NCI-H345 treated with DMSO at 0.1 percent for 48 hours (cell line): ENCODE data around the gene TOR1AIP2.

ENCODE experiments used
- DNase-seq: peaks from one replicate; lab custom pipeline; 2025; ENCODE audit not compliant: unreplicated experiment; lab: John Stamatoyannopoulos, UW

TOR1AIP2 gene

DNA sequence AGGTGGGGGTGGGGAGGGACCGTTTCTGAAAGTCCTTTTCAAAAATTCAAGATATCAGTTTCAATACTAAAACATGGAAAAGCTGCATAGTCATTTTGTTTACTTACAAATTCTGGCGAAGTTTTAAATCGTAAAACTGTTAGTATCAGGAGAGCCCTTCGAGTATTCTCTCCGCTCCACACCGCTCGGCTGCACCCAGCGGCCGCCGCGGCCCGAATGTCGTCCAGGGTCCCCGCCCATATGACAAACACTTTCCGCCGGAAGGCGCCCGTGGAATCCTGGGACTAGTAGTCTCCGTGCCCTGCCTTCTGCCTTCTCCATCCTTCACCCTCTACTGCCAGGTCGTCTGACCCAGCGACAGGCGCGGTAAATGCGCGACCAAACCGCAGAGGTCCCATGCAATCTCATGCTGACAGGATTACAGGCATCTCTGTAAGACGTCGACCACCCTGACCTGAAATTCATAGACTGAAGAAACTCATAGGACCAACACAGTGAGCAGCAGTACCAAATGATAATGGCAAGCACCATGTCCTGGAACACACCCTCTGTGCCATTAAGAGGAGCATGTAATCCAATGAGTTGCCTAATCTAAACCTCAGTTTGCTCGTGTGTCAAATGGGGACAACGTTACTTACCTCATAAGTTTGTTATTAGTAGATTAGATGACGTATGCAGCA is at the start of gene TOR1AIP2:
TOR1AIP2 (minus strand) TSS at position 218 of the 680 bp plus-strand sequence. CDS start 25,138 bp downstream, outside the sequence.
- peak; percentile 81 for DNase-seq

DNA sequence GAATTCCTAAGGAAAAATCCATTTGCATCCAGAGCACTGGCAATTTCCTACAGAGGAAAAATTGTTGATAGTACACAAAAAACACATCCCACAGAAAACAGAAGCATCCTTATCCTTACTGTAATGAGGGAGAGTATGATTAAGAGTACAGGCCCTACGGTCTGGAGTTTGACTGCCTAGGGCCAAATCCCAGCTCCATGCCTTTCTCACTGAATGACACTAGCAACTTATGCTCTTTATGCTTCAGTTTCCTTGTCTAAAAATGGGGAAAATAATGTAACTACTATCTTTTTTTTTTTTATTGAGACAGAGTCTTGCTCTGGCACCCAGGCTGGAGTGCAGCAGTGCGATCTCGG is 49.2 kb upstream of the TOR1AIP2 start:
- no peak for DNase-seq

DNA sequence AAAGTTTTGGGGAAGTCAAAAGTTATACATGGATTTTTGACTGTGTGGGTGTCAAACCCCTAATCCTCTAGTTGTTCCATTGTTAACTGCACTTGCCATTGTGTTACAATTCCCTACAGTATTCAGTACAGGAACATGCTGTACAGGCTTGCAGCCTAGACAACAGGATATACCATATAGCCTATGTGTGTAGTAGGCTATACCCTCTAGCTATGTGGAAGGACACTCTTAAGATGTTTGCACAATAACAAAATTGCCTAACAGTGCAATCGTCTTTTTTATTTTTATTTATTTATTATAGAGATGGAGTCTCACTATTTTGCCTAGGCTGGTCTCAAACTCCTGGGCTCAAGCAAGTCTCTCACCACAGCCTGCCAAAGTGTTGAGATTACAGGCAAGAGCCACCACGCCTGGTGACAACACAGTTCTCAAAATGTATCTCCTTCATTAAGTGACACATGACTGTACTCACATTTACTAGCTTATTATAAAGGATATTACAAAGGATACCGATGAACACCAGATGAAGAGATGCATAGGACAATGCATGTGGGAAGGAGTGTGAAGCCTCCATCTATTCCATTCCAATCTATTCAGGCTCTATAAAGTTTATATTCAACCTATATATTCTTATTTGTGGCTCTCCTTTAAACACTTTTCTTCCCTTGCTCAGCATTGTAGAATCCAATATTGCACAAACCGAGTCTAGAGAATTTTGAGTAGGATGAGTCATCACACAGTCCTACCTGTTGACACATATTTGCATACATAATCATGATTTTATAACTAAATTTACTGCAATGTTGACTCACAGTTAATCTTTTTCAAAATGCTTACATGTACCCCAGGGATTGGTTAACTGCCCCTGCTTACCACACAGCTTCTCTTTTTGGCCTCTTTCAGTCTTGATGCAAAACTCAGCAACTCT is 48.6 kb upstream of the TOR1AIP2 start:
- no peak for DNase-seq

DNA sequence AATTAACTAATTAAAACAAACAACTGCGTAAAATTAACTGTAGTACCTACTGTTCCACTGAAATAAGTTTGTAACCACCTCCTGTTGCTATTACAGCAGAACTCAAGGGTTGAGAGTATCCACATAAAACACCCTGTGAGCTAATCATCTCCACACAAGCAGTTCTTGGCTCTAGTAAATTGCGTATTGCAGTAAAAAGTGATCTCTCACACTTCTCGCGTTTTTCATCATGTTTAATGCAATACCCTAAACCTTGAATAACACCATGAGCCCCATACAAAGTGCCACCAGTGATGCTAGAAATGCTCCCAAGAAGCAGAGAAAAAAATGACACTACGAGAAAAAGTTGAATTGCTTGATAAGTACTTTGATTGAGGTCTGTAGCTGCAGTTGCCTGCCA is 47.7 kb upstream of the TOR1AIP2 start:
- DNase-seq, result no peak

DNA sequence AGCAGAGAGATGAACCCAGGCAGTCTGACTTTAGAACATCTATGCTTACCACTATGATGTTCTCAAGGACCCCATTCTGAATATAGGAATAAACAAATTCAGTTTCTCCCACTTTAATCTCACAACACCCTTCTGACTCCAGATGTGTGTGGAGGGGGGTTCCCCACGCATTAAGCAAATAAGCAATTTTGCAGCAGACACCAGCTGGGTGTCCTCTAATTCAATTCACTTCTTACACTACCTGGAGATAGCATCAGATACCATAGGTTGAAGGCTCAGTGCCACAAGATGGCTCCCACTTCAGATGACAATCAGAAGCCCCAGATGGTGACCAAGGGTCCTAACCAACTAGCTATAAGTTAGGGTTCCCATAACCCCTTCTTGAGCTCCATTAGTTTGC is 46.7 kb upstream of the TOR1AIP2 start:
- DNase-seq, result no peak

DNA sequence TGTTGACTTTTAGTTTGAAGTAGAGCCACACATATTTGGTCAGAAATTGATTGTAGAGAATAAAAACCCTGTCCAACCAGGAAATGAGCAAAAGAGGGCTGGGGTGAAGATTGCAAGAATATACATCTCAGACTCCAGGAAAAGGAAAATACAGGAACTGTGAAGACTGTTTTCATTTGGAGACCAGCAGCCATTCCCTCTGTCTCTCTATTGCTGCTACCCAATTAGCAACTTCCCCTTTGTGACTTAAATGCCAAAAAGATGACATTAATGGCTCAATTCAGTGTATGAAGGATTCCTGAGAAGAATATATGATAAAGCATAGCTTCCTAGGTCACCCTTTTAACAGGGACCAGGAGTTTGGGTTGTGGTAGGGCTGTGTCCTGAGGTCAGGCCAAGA is 45.4 kb upstream of the TOR1AIP2 start:
- DNase-seq, result no peak

DNA sequence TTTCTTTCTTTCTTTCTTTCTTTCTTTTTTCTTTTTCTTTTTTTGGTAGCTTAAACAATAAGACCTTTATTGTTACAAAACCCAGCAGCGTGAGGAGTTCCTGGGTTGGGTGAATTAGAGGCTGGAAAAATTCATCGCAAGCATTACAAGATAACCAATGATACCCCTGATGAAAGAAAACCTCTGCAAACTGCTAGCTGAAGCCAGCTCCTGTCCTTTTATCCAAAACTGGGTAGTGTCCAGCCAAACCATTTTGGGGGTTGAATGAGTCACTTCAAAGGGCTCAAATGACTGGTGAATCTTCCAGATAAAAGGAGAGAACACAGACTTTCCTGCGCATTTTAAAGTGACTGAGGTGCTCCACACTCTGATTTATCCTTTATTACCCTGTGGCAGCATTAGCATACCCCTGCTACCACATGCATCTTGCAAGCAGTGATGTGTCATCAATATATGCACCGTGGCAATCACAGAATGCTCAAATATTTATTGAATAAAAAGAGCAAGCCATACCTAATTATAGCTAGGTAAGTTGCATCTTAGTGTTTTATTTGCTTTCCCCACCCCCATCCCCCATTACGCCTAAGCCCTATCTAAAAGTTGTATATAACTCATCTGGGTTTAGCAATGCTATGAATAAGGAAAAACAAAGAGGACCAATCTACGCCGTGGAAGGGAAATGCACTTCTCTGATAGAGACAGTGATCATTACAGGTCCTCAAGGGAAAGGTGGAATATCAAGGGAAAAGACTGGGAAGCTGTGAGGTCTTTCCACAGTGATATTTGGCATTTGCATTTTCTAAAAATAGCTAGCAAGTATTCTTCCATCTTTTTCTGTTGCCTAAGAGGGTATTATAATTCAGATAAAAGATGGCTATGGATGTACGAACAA is 44.6 kb upstream of the TOR1AIP2 start:
- DNase-seq, result no peak

DNA sequence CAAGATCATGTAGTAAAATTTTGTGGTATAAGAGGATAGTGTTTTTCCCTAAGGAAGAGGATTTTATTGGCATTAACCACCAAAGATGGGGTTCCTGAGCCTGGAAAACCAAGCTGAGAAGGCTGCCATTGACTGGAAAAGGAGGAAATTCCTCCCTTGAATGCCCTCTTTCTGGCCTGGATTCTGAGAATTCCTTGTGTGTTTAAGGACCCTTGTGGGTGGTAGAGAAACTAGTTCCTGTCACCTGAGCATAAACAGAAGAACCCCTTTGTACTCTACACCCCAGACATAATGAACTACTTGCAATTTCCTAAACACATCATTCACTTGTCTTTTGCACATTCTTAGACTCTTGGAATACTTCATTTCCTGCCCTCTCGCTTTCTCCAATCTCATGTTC is 43.9 kb upstream of the TOR1AIP2 start:
- DNase-seq, result no peak

DNA sequence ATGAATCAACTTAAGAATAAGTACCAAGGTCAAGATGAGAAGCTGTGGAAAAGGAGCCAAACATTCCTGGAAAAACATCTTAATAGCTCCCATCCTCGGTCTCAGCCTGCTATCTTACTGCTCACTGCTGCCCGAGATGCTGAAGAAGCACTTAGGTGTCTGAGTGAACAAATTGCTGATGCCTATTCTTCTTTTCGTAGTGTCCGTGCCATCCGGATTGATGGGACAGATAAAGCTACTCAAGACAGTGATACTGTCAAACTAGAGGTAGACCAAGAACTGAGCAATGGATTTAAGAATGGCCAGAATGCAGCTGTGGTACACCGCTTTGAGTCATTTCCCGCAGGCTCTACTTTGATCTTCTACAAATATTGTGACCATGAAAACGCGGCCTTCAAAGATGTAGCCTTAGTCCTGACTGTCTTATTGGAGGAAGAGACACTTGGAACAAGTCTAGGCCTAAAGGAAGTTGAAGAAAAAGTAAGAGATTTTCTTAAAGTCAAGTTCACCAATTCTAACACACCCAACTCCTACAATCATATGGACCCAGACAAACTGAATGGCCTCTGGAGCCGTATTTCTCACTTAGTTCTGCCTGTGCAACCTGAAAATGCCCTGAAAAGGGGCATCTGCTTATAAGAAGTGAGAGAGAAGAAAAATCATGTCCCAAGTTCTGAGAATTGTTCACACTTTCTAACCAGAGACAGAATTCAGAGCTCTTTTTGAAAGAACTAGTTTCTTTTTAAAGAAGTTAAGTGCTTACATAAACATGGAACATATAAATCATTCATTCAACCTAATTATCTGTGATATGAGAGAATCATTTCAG is 40.2 kb upstream of the TOR1AIP2 start:
- DNase-seq, result no peak

DNA sequence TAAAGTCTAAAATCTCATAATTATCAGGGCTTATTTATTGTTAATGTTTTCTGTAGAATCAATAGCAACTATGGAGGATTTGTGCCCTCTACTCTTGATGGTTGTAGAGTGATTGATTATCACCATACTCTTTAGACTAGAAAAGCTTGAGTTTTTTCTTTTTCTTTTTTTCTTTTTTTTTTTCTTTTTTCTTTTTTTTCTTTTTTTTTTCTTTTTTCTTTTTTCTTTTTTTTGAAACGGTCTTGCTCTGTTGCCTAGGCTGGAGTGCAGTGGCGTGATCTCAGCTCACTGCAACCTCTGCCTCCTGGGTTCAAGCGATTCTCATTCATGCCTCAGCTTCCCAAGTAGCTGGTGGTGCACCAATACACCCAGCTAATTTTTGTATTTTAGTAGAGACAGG is 34.2 kb upstream of the TOR1AIP2 start:
- no peak for DNase-seq

DNA sequence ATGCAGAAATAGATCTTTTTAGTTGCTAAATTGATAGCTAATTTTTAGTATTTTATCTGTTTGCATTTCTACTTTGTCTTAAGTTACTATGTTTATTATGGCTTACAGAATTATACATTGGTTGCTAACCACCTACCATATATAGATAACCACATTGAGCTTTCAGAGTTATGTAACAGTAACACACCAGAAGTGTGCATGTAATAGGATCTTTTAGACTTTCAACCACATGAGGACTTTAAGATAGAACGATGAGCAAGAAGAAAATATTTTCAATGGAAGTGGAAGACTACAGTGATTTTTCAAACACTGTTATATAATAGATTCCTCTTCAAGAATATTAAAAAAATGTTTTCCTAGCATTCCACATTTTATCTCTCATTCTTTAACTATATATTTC is 33.3 kb upstream of the TOR1AIP2 start:
- DNase-seq, result no peak

DNA sequence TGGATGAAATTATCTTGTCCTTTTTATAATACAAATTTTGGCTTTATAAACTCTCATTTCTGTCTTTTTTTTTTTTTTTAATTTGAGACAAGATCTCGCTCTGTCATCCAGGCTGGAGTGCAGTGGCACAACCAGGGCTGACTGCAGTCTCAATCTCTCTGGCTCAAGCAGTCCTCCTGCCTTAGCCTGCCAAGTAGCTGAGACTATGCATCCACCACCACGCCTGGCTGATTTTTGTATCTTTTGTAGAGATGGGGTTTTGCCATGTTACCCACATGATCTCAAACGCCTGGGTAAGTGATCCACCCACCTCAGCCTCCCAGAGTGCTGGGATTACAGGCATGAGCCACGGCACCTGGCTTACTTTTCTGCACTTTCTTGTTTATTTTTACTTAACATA is 12.0 kb upstream of the TOR1AIP2 start:
- DNase-seq, result no peak

DNA sequence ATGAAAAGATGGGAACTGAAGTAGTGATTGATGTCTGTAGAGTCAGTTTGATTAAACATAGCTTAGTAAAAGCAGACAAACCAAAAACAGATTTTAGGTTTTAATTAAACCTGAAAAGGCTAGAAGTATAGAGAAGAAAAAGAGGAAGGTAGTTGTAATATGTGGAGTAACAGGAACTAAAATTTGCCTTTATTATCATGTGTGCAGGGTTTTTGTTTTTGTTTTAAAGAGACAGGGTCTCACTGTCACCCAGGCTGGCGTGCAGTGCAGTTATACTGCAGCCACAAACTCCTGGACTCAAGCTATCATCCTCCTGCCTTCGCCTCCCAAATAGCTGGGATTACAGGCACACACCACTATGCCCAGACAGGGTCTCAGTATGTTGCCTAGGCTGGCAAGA is 10.5 kb upstream of the TOR1AIP2 start:
- no peak for DNase-seq

DNA sequence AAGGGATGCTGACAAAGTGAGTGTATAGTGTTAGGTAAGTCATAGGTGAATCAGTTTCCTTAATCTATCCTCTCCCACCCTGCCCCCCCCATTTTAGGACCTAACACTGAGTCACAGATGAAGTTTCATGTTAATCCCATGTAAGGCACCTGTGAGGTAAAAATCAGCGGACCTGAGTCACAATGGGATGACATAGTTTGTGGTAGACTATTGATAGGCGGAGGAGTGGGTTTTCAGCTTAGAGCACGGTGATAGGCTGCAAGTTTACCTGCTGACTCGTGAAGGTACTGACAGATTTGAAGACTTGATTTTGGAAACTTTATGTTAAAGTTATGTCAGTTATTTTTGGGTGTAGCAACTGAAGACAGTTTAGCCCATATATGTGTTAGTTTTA is 6.1 kb upstream of the TOR1AIP2 start:
- DNase-seq, result no peak

DNA sequence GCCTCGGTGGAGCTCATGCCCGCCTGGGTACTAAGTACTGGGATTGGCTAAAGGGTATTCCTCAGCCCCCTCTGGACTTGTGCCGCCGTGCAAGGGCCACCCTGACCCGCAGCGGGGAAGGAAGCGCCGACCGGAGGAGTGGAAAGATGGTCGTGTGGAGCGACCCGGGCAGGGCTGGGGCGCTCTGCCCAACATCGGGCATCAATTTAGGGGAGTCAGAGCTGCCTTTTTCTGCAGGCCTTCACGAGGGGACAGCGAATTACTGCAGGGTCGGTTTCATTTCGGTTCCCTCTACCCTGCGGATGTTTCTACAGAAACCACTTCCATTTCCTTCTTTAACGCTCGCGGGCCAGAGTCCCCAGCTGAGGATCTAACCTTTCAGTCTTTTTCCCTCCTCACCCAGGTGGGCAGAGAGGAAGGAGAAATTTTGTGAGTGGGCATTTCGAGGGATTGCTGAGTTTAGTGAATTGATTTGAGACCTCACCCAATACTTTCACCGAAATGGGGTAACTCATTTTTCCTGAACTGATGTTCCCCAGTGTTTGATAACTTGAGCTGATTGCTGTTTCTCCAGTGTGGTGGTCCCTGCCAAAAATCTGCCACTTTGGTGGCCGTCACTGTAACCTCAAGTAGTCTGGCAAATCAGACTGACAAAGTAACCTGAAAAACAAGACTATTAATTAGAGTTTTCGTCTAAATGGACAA is 5.6 kb upstream of the TOR1AIP2 start:
- DNase-seq, result no peak

DNA sequence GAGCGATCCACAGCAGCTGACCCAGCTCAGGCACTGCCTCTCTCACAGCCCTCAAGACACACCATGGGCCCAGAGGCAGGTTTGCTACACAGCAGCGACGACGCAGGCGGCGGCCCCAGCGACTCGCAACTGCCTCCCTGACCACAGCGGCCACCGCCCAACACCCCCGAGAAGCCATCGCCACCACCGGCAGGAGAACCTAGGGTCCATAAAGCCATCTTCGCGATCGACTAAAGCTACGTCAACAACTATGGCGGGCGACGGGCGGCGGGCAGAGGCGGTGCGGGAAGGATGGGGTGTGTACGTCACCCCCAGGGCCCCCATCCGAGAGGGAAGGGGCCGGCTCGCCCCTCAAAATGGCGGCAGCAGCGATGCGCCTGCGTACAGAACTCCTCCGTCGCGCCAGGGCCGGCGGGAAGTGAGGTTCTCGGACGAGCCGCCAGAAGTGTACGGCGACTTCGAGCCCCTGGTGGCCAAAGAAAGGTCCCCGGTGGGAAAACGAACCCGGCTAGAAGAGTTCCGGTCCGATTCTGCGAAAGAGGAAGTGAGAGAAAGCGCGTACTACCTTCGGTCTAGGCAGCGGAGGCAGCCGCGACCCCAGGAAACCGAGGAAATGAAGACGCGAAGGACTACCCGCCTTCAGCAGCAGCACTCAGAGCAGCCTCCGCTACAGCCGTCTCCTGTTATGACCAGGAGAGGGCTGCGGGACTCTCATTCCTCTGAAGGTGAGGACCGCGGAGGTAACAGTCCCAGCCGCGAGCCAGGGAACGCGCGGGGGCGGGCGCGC is 4.8 kb upstream of the TOR1AIP2 start, which contains the start of gene TOR1AIP1:
TOR1AIP1 (plus strand) TSS at position 33 of the 787 bp plus-strand sequence; CDS start at position 251, 218 bp downstream.
- peak; percentile 97 for DNase-seq

DNA sequence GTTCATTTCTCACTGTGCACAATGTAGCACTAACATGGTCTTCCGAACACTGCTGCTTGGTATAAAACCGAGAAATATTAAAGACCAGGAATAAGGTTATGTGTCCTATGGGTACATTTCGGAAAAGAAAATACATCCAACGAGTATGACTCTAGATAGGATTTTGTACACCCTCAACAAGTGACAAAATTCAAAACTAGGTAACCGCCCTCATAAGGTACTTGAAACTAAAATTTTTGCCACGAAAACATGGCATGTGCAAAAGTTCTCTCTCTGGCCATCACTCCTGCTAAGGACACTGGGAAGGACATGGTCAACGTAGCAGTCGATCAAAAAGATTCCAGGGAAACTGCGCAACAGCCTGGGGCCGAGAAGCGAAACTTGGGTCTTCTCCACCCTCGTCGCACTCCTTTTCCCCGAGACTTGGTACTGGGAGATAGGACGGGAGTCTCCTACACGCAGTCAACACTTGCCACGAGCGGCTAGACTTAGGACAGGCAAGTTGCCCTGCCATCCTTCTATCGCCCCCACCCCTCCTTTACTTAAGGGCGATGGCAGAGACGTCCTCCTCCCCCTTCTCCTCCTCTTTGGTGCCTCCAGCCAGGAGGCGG is 4.1 kb upstream of the TOR1AIP2 start:
- DNase-seq, result peak; percentile 81

DNA sequence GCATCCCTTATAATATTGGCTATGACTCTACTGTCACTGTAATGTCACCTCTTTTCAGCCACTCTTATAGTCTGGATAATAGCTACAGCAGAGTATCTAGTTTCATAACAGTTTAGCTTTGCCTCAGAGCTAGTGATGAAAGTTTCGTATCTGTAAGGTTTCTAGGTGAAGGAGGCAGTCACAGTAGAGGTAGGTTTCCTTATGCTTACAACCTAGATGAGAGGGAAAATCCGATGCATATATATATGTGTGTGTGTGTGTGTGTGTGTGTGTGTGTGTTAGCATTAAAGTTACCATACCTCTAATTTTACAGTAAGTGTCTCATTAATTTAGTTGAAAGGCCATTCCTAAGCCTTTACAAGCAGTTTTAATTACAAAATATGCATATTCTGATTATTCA is 2.2 kb upstream of the TOR1AIP2 start:
- no peak for DNase-seq

DNA sequence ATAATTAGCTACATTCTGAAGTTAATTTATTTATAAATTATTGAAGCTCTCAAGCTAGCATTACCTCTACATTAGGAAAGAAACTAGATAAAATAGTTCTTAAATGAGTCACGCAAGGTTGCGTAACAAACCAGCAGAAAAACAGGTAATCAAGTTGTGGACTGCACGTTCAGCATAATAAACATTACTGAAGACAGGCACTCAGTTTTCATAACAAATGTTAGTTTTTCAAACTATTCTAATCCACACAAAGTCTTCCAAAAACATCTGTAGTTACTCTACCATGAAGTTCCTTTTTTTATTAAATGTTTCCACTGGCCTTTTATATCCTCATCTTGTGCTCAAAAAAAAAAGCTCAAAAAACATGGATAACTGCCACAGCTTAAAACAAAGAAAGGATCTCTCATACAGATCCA is 1.3 kb downstream of the TOR1AIP2 start:
- DNase-seq, result no peak
